GM12874 (cell line): Measurements from ENCODE around the gene FADS2.

ENCODE experiments used
- TF ChIP-seq, protein P1 (sequence below): IDR thresholded peaks from 2 replicates; pipeline ENCODE4 v1.5.1; 2011; ENCODE audit warnings: low read depth, mild to moderate bottlenecking, control low read depth, low read length, moderate library complexity; ENCODE audit not compliant: insufficient read depth

FADS2 gene

DNA sequence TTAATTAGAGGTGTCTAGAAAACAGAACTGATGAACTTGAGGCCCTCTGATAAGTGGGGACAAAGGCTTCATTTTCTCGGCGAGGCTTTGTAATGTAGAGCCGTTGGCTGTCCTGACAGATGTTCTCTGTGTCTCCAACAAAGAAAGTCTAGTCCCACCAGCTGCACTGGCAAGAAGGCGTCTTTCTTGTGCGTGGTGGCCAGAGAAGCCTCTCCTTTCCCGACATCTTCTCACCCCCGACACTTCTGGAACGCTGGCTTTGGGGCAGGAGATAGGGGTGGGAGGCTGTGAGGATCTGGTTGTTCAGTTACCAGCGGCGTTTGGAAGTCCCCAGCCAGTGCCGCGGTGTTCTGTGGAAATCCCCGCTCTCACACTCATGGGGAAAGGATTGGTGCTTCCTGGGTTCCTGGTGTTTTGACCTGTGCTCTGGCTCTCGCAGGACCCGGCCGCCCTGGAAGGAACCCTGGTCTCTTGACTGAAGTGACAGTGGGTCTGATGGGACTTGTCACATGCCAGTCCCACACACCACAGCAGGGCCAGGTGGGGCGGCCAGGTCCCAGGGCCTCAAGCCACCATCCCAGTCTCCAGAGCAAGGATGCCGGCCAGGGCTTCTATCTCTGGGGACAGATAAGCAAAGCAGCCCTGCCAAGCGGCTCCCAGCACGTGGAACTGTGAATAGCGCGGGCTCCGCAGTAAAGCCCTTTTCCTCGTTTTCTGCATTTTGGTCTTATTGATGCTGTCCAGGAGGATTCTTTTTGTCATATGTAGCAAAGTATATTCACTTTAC is 23.2 kb downstream of the FADS2 start:
- TF ChIP-seq, protein P1, sequence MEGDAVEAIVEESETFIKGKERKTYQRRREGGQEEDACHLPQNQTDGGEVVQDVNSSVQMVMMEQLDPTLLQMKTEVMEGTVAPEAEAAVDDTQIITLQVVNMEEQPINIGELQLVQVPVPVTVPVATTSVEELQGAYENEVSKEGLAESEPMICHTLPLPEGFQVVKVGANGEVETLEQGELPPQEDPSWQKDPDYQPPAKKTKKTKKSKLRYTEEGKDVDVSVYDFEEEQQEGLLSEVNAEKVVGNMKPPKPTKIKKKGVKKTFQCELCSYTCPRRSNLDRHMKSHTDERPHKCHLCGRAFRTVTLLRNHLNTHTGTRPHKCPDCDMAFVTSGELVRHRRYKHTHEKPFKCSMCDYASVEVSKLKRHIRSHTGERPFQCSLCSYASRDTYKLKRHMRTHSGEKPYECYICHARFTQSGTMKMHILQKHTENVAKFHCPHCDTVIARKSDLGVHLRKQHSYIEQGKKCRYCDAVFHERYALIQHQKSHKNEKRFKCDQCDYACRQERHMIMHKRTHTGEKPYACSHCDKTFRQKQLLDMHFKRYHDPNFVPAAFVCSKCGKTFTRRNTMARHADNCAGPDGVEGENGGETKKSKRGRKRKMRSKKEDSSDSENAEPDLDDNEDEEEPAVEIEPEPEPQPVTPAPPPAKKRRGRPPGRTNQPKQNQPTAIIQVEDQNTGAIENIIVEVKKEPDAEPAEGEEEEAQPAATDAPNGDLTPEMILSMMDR: no peak

DNA sequence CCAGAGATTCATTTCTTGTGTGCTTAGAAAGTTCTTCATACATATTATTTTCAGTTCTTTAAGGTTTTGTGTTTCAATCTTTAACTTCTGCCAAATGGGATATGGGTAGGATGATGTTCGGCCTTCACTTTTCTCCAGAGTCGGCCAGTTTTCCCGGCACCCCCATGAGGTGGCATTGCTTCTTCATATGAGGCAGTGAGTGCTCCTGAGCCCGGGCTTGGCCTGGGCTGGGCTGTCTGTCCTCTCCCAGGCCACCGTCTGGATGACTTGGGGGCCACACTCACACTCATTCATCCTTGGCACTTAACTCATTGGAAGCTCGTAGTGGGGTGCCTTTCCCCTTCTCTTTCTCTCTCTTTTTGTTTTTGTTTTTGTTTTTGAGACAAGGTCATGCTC is 23.8 kb downstream of the FADS2 start:
- TF ChIP-seq, protein P1: no peak

GRCh38 chr11:61853698-61854169 is 25.6 kb downstream of the FADS2 start:
- TF ChIP-seq, protein P1: no peak

DNA sequence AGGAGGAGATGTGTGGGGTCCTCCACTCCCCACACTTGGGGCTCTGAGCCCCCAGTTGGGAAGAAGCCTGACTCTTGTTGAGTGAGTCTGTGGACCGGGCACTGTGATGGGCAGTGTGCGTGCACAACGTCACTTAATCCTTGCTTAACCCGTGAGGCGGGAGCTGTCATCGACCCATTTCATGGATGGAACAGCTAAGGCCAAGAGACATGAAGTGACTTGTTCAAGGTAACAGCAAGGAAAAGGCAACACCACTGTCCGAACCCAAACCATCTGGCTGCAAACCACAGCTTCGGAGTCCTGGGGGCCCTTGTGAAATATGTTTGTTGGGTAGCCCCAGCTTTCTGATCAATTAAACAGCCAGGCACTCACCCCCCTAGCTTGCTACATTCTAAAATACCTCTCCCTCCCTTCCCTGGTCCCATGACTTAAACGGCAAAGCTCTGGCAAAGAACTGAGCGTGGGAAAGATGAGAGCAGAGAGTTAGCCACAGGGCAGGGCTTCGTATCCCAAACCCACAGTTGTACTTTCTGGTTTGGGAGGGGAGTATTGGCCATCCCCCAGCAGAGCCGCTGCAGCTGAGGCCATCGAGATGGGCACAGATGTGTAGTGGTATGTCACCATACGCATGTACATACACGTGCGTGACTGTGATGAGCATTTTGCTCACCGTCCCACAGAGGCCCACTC is 26.3 kb downstream of the FADS2 start:
- TF ChIP-seq, protein P1: no peak

GRCh38 chr11:61854966-61855714 is 27.0 kb downstream of the FADS2 start:
- TF ChIP-seq, protein P1: no peak

DNA sequence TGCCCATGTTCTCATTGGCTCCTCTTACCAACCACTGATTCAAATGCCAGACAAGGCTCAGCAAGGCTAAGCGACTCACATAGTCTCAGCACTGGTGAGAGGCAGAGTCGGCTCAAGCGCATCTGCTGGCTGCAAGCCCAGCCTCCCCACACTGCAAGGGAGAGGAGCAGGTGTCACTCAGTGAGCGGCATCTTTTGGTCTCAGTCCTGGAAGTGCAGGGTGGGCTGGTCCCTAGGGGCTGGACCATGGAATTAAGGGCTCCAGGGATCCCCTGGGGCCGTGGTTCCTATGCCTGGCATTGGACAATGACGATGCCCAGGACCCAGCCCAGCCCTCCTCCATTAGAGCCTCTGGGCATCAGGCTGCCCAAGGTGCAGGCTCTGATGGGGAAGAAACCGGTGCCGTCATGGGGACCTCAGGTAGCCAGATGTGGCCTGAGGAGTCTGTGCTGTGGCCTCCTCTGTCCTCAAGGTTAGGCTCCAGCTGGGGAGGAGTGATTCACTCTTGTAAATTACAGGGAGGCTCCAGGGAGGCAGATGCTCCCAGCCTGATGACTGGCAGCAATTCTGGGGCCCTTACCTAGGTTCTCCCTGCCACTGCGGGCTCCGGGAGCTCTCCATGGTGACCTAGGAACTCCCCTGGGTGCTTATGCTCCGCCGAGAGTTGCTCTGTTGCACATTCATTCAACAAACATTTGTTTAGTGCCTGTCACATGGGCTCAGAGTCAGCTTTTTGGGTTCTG is 28.0 kb downstream of the FADS2 start:
- TF ChIP-seq, protein P1: no peak
